HPDE6-E6E7 (cell line): ENCODE results near the gene ITGA2.
"Not testable (repeated sequence)": the region's sequence is repeated elsewhere in the genome, so short reads cannot be mapped to it uniquely, and the experiment has no call there.

ENCODE experiments used
- DNase-seq: peaks from one replicate; pipeline ENCODE4 v3.0.0; 2011; ENCODE audit warnings: missing footprints; ENCODE audit errors: extremely low spot score

ITGA2 gene

GRCh38 chr5:53099546-53099945 lies 110.4 kb downstream of the ITGA2 start:
- no peak for DNase-seq

GRCh38 chr5:53100606-53101005 lies 111.5 kb downstream of the ITGA2 start:
- DNase-seq, result no peak

GRCh38 chr5:53105611-53106300 lies 116.6 kb downstream of the ITGA2 start:
- DNase-seq, result no peak

- no peak for DNase-seq
Measured at GRCh38 chr5:53109056-53109442, 119.9 kb downstream of the ITGA2 start.

- DNase-seq, result peak; percentile 97
Measured at GRCh38 chr5:53109443-53110127, 120.4 kb downstream of the ITGA2 start, which contains the start of gene MOCS2. Gene MOCS2, minus strand, starts transcription at chr5:53109757. Its CDS starts 2,583 bp downstream, at chr5:53107174.

- no peak for DNase-seq
Measured at GRCh38 chr5:53110156-53110555, 121.0 kb downstream of the ITGA2 start.

- no peak for DNase-seq
Measured at GRCh38 chr5:53111139-53111538, 122.0 kb downstream of the ITGA2 start.

- DNase-seq, result not testable (repeated sequence)
Measured at GRCh38 chr5:53112307-53112706, 123.2 kb downstream of the ITGA2 start.

- DNase-seq, result no peak
Measured at GRCh38 chr5:53112909-53113308, 123.8 kb downstream of the ITGA2 start.

- DNase-seq, result no peak
Measured at GRCh38 chr5:53113947-53114346, 124.8 kb downstream of the ITGA2 start.

- no peak for DNase-seq
Measured at GRCh38 chr5:53114988-53115387, 125.8 kb downstream of the ITGA2 start.

GRCh38 chr5:53116597-53116996 lies 127.4 kb downstream of the ITGA2 start:
- DNase-seq, result no peak

- no peak for DNase-seq
Measured at GRCh38 chr5:53118879-53119278, 129.7 kb downstream of the ITGA2 start.

- no peak for DNase-seq
Measured at GRCh38 chr5:53120165-53120564, 131.0 kb downstream of the ITGA2 start.

- no peak for DNase-seq
Measured at GRCh38 chr5:53123702-53124101, 134.6 kb downstream of the ITGA2 start.

- DNase-seq, result peak; percentile 22
Measured at GRCh38 chr5:53126521-53126920, 137.4 kb downstream of the ITGA2 start.

GRCh38 chr5:53127107-53127506 lies 138.0 kb downstream of the ITGA2 start:
- no peak for DNase-seq

- no peak for DNase-seq
Measured at GRCh38 chr5:53128481-53128880, 139.3 kb downstream of the ITGA2 start.

GRCh38 chr5:53130266-53130665 lies 141.1 kb downstream of the ITGA2 start:
- DNase-seq, result no peak

- no peak for DNase-seq
Measured at GRCh38 chr5:53133020-53133419, 143.9 kb downstream of the ITGA2 start.
